CD4-positive, alpha-beta T cell (primary cell): Measurements from ENCODE around the gene PCK2. TPM values are rescaled to one million over a fixed set of nuclear protein-coding genes. Genes with fewer than 3 reads are reported as not detected.

Experiments used
- ATAC-seq: fragments of 200-7000 bp; cut with Tn5 transposase; one replicate; pipeline ENCODE4 v1.10.0; 2022; ENCODE audit warnings: mild to moderate bottlenecking; ENCODE audit not compliant: poor library complexity
- CTCF ChIA-PET: fragments of 350-600 bp; sonication (Branson Sonifier 250); formaldehyde crosslinking; loops from one replicate; lab custom pipeline; 2021; ENCODE audit warnings: antibody characterized with exemption, inconsistent platforms; lab: Charles Lee
- POLR2A ChIA-PET: fragments of 350-600 bp; sonication (Branson Sonifier 250); formaldehyde crosslinking; loops from one replicate; lab custom pipeline; 2021; ENCODE audit warnings: antibody characterized with exemption, inconsistent platforms; lab: Charles Lee
- DNase-seq, 14 experiments: peaks; one replicate each; pipeline ENCODE4 v3.0.0-alpha.2; 2013 to 2020; ENCODE audit warnings: mixed read lengths in 2 of 14
- H3K27ac ChIP-seq, 2 donors: one replicate each; pipeline versions ENCODE4 v1.5.1 to v1.7.0; 2013; ENCODE audit warnings: low read length in 2 of 2, low read depth in 1 of 2, mild to moderate bottlenecking in 1 of 2
- H3K27me3 ChIP-seq, 2 experiments: 1 replicate in 1 of 2; 2 replicates in 1 of 2; pipeline versions ENCODE4 v1.6.1 to v1.7.0; 2013; ENCODE audit warnings: low read length in 2 of 2, control low read depth in 1 of 2, mild to moderate bottlenecking in 1 of 2, moderate library complexity in 1 of 2; ENCODE audit not compliant: insufficient read depth in 2 of 2, control insufficient read depth in 1 of 2
- H3K36me3 ChIP-seq: one replicate; pipeline ENCODE4 v1.6.1; 2013; ENCODE audit warnings: low read length, control low read depth; ENCODE audit not compliant: insufficient read depth
- H3K4me1 ChIP-seq: one replicate; pipeline ENCODE4 v1.6.1; 2013; ENCODE audit warnings: low read length, control low read depth; ENCODE audit not compliant: insufficient read depth
- H3K4me3 ChIP-seq: one replicate; pipeline ENCODE4 v1.5.1; 2013; ENCODE audit warnings: mild to moderate bottlenecking, low read length, moderate library complexity
- H3K9me3 ChIP-seq, 2 experiments: 1 replicate in 1 of 2; 2 replicates in 1 of 2; pipeline versions ENCODE4 v1.6.1 to v1.7.0; 2013; ENCODE audit warnings: low read length in 2 of 2, mild to moderate bottlenecking in 2 of 2, control low read depth in 1 of 2, moderate library complexity in 1 of 2; ENCODE audit not compliant: control insufficient read depth in 1 of 2, insufficient read depth in 1 of 2
- H3K27ac Mint-ChIP-seq: one replicate; pipeline ENCODE4 v1.8.0; 2020; ENCODE audit warnings: mixed read lengths
- H3K27me3 Mint-ChIP-seq: one replicate; pipeline ENCODE4 v1.8.0; 2021; ENCODE audit warnings: mixed read lengths
- H3K36me3 Mint-ChIP-seq: one replicate; pipeline ENCODE4 v1.8.0; 2021; ENCODE audit warnings: low read depth, mixed read lengths
- H3K4me1 Mint-ChIP-seq: one replicate; pipeline ENCODE4 v1.8.0; 2021; ENCODE audit warnings: low read depth, mixed read lengths
- H3K4me3 Mint-ChIP-seq: one replicate; pipeline ENCODE4 v1.8.0; 2020; ENCODE audit warnings: mild to moderate bottlenecking, mixed read lengths
- H3K9me3 Mint-ChIP-seq: one replicate; pipeline ENCODE4 v1.8.0; 2020; ENCODE audit warnings: mixed read lengths
- CTCF ChIP-seq: fragments of 200-600 bp; IDR thresholded peaks from one replicate; pipeline ENCODE4 v1.8.0; 2022; ENCODE audit warnings: antibody characterized with exemption, mild to moderate bottlenecking
- intact Hi-C, 2 experiments: fragments of 100-400 bp; cut with DNase I in 1 of 2; cut with micrococcal nuclease in 1 of 2; formaldehyde crosslinking; loops; one replicate each; pipeline versions ENCODE4 v1.15.1 to v1.9.0; 2023 to 2025; cut with DNase I, micrococcal nuclease
- total RNA-seq, 174 experiments: library from RNA in 2 of 174; stranded (reverse) in 2 of 174; gene quantifications; one replicate each; pipeline ENCODE4 v1.2.3 and lab custom pipeline; 2021 to 2026

The PCK2 gene
- total RNA-seq, 2 experiments from 2014 or later, result 5.2 to 7.4 TPM

- no peak for TF ChIP-seq CTCF
- Mint-ChIP-seq H3K36me3 (peaks cover 87% of the 10 kb centered on the region), H3K4me3 (no peak overlapping the region), H3K9me3 (no peaks in the 10 kb centered on the region), H3K4me1 (peaks cover 19% of the 10 kb centered on the region), H3K27me3 (no peaks in the 10 kb centered on the region), H3K27ac (no peak overlapping the region)
- ChIA-PET CTCF (interaction anchor here (1.7 to 1.9 kb wide), 2 partner anchors 14 to 40 kb away, joined by 4 to 6 read pairs; partner anchors contain the start of gene IRF9), POLR2A (interaction anchor here (0.9 to 1.2 kb wide), 2 partner anchors 11 to 15 kb away, joined by 3 read pairs; partner anchors contain the start of gene PSME1)
- no peak overlapping the region for H3K27ac ChIP-seq
- intact Hi-C loops, result no loop called here
- no peak for DNase-seq
- no peaks in the 10 kb centered on the region for H3K9me3 ChIP-seq
- H3K4me1 ChIP-seq, result peaks cover 21% of the 10 kb centered on the region
- H3K27me3 ChIP-seq, result no peaks in the 10 kb centered on the region
- H3K4me3 ChIP-seq, result no peak overlapping the region
- ATAC-seq, result no peak
- H3K36me3 ChIP-seq, result peaks cover 74% of the 10 kb centered on the region
Measured at GRCh38 chr14:24121210-24121609, 27.1 kb downstream of the PCK2 start.

DNA sequence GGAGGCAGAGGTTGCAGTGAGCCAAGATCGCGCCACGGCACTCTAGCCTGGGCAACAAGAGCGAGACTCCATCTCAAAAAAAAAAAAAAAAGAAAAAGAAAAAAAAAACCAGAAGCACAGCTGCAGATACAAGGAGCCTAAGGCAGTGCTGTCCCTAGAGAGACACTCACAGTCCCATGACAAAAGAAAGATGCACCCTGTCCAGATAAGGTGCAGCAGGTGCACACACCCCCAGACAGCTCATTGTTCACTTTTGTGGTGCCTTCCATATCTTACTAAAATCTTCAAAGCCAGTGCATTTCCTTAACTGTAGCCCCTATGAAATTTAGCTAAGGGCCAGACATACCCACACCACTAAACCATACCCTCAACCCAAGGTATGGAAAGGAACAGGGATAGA, 28.3 kb downstream of the PCK2 start:
- no peak overlapping the region for H3K4me3 ChIP-seq
- peaks cover 10% of the 10 kb centered on the region for H3K4me1 Mint-ChIP-seq
- no peak for TF ChIP-seq CTCF
- H3K27ac ChIP-seq, result no peak overlapping the region
- peaks cover 66% of the 10 kb centered on the region for H3K36me3 ChIP-seq
- H3K27ac Mint-ChIP-seq, result no peak overlapping the region
- no peak overlapping the region for H3K4me3 Mint-ChIP-seq
- CTCF ChIA-PET, result interaction anchor here (1.7 kb wide), 1 partner anchor 39 kb away, joined by 4 read pairs; the partner anchor contains the start of gene IRF9
- no peaks in the 10 kb centered on the region for H3K9me3 Mint-ChIP-seq
- H3K27me3 Mint-ChIP-seq, result no peaks in the 10 kb centered on the region
- DNase-seq (no peak), ATAC-seq (no peak)
- H3K4me1 ChIP-seq, result peaks cover 10% of the 10 kb centered on the region
- H3K27me3 ChIP-seq, result no peaks in the 10 kb centered on the region
- H3K36me3 Mint-ChIP-seq, result peaks cover 75% of the 10 kb centered on the region
- POLR2A ChIA-PET, result interaction anchor here (0.9 to 6.2 kb wide), 3 partner anchors 7 to 14 kb away, joined by 3 to 33 read pairs (median 3); partner anchors contain the start of genes DCAF11, NRL and PSME1
- H3K9me3 ChIP-seq, result no peaks in the 10 kb centered on the region
- intact Hi-C loops, result loop anchor here in 1 of 2 experiments (1.0 kb wide), 1 partner anchor 10 kb away; no protein-coding TSS in a partner anchor

GRCh38 chr14:24122898-24123297, 28.8 kb downstream of the PCK2 start:
- H3K27ac ChIP-seq, result no peak overlapping the region

More at GRCh38 chr14:24122898-24123297, 28.8 kb downstream of the PCK2 start:
- ATAC-seq (no peak), DNase-seq (no peak)
- no peaks in the 10 kb centered on the region for H3K27me3 Mint-ChIP-seq
- H3K9me3 Mint-ChIP-seq, result no peaks in the 10 kb centered on the region
- intact Hi-C loops, result loop anchor here in 1 of 2 experiments (1.0 kb wide), 1 partner anchor 9 kb away; no protein-coding TSS in a partner anchor
- POLR2A ChIA-PET, result interaction anchor here (6.2 kb wide), 1 partner anchor 8 kb away, joined by 33 read pairs; the partner anchor contains the start of genes DCAF11 and NRL
- no peak for TF ChIP-seq CTCF
- H3K27me3 ChIP-seq, result no peaks in the 10 kb centered on the region
- peaks cover 61% of the 10 kb centered on the region for H3K36me3 ChIP-seq
- no peak overlapping the region for H3K4me3 ChIP-seq
- H3K4me1 ChIP-seq, result peaks cover 7% of the 10 kb centered on the region
- no peak overlapping the region for H3K27ac Mint-ChIP-seq
- no peaks in the 10 kb centered on the region for H3K9me3 ChIP-seq
- no peak overlapping the region for H3K4me3 Mint-ChIP-seq
- H3K36me3 Mint-ChIP-seq, result peaks cover 71% of the 10 kb centered on the region
- CTCF ChIA-PET, result no interaction called here
- H3K4me1 Mint-ChIP-seq, result peaks cover 10% of the 10 kb centered on the region
